GM23248 (cell line): ENCODE data around the gene PRIMPOL. TPM values are rescaled to one million over a fixed set of nuclear protein-coding genes. Genes with fewer than 3 reads are reported as not detected.

Source experiments
- DNase-seq: peaks from one replicate; pipeline ENCODE4 v3.0.0-alpha.2; 2015
- H2AFZ ChIP-seq: fragments of 200-600 bp; sonication (generic); 2 replicates; pipeline ENCODE4 v1.6.1; 2016; ENCODE audit warnings: antibody characterized with exemption
- H3F3A ChIP-seq: fragments of 200-600 bp; sonication (generic); 2 replicates; pipeline ENCODE4 v1.6.1; 2016; ENCODE audit warnings: mild to moderate bottlenecking, antibody characterized with exemption, mixed run types; ENCODE audit not compliant: insufficient read depth
- H3K27ac ChIP-seq: fragments of 200-600 bp; sonication (generic); 2 replicates; pipeline ENCODE4 v1.5.1; 2016; ENCODE audit warnings: mild to moderate bottlenecking
- H3K27me3 ChIP-seq: fragments of 200-600 bp; sonication (generic); replicated peaks from 2 replicates; pipeline ENCODE4 v1.6.1; 2016; ENCODE audit warnings: mild to moderate bottlenecking; ENCODE audit not compliant: insufficient read depth
- H3K36me3 ChIP-seq: fragments of 200-600 bp; sonication (generic); 2 replicates; pipeline ENCODE4 v1.6.1; 2016; ENCODE audit warnings: low read depth, mild to moderate bottlenecking
- H3K4me1 ChIP-seq: fragments of 200-600 bp; sonication (generic); 2 replicates; pipeline ENCODE4 v1.6.1; 2016; ENCODE audit warnings: mild to moderate bottlenecking; ENCODE audit not compliant: insufficient read depth
- H3K4me2 ChIP-seq: fragments of 200-600 bp; sonication (generic); one replicate; pipeline ENCODE4 v1.6.1; 2016; ENCODE audit warnings: mild to moderate bottlenecking; ENCODE audit not compliant: unreplicated experiment
- H3K4me3 ChIP-seq: fragments of 200-600 bp; sonication (generic); 2 replicates; pipeline ENCODE4 v1.5.1; 2016; ENCODE audit warnings: mild to moderate bottlenecking
- H3K79me2 ChIP-seq: fragments of 200-600 bp; sonication (generic); 2 replicates; pipeline ENCODE4 v1.6.1; 2016; ENCODE audit warnings: mild to moderate bottlenecking; ENCODE audit not compliant: insufficient read depth
- H3K9ac ChIP-seq: fragments of 200-600 bp; sonication (generic); 2 replicates; pipeline ENCODE4 v1.6.1; 2016; ENCODE audit warnings: mild to moderate bottlenecking
- H3K9me2 ChIP-seq: fragments of 200-600 bp; sonication (generic); 2 replicates; pipeline ENCODE4 v1.6.1; 2016; ENCODE audit warnings: mixed run types, mild to moderate bottlenecking, moderate library complexity; ENCODE audit not compliant: insufficient read depth
- H3K9me3 ChIP-seq: fragments of 200-600 bp; sonication (generic); one replicate; pipeline ENCODE4 v1.6.1; 2017; ENCODE audit warnings: low read depth
- H4K20me1 ChIP-seq: fragments of 200-600 bp; sonication (generic); 2 replicates; pipeline ENCODE4 v1.6.0; 2016; ENCODE audit not compliant: insufficient read depth
- EZH2 ChIP-seq: fragments of 200-600 bp; sonication (generic); IDR thresholded peaks from 2 replicates; pipeline ENCODE4 v1.6.1; 2018; ENCODE audit warnings: antibody characterized with exemption, mild to moderate bottlenecking; ENCODE audit not compliant: insufficient read depth, poor library complexity, severe bottlenecking
- EZH2phosphoT487 ChIP-seq: fragments of 200-600 bp; sonication (generic); IDR thresholded peaks from 2 replicates; pipeline ENCODE4 v1.6.1; 2018; ENCODE audit warnings: antibody characterized with exemption, moderate library complexity, mild to moderate bottlenecking, low read depth; ENCODE audit not compliant: insufficient read depth
- WGBS, 2 experiments: methylation state at CpG; one replicate each; pipeline ENCODE4 v1.1.6; 2015 to 2017; ENCODE audit warnings: low lambda C conversion rate in 2 of 2, low coverage in 1 of 2; ENCODE audit errors: missing lambda C conversion rate in 2 of 2; 5-methylcytosine and 5-hydroxymethylcytosine counted together
- in situ Hi-C: fragments of 300-500 bp; cut with MboI; formaldehyde crosslinking; loops from 2 replicates; pipeline ENCODE4 v1.15.0; 2020
- polyA plus RNA-seq: library from polyadenylated mRNA; unstranded; fragments of >200 nt; fragmentation: Nextera tagmentation; extraction: Ambion mirVana; gene quantifications from 2 replicates; pipeline ENCODE4 v1.2.1, GENCODE V29; 2016
- total RNA-seq: library from RNA; depleted of rRNA; stranded (reverse); fragments of >200 nt; shearing (Covaris generic); gene quantifications from 2 replicates; pipeline ENCODE4 v1.2.3, GENCODE V29; 2014; rRNA removed

Gene PRIMPOL
- total and polyA plus RNA-seq, 2 experiments from 2014 or later: 15.0 to 16.0 TPM

GRCh38 chr4:184743650-184744049 is 94.1 kb downstream of the PRIMPOL start:
- H3K4me2 ChIP-seq: no peak overlapping the region
- H3K9ac ChIP-seq: no peak overlapping the region
- H3K9me2 ChIP-seq: no peaks in the 10 kb centered on the region
- in situ Hi-C loops: loop anchor here (10.0 kb wide), 1 partner anchor 261 kb away; no protein-coding TSS in a partner anchor
- no peaks in the 10 kb centered on the region for H4K20me1 ChIP-seq
- H3K36me3 ChIP-seq: no peaks in the 10 kb centered on the region
- DNase-seq: no peak
- H3K4me3 ChIP-seq: no peak overlapping the region
- no peak overlapping the region for H3K27ac ChIP-seq
- H2AFZ ChIP-seq: no peak overlapping the region
- H3F3A ChIP-seq: peaks cover 15% of the 10 kb centered on the region
- 90 to 94% methylated on average over 4 of the region's 4 CpGs for WGBS, 2 experiments
- H3K79me2 ChIP-seq: no peaks in the 10 kb centered on the region
- no peaks in the 10 kb centered on the region for H3K27me3 ChIP-seq
- no peaks in the 10 kb centered on the region for H3K9me3 ChIP-seq
- TF ChIP-seq EZH2: no peak
- no peak for TF ChIP-seq EZH2phosphoT487
- H3K4me1 ChIP-seq: peaks cover 13% of the 10 kb centered on the region

- Histone ChIP-seq H4K20me1 (no peaks in the 10 kb centered on the region), H3K4me1 (peaks cover 13% of the 10 kb centered on the region), H3K9me2 (no peaks in the 10 kb centered on the region), H3K9ac (no peak overlapping the region), H3K36me3 (no peaks in the 10 kb centered on the region), H3K79me2 (no peaks in the 10 kb centered on the region), H3K4me3 (no peak overlapping the region), H3F3A (peaks cover 15% of the 10 kb centered on the region), H3K9me3 (no peaks in the 10 kb centered on the region), H2AFZ (no peak overlapping the region), H3K4me2 (no peak overlapping the region), H3K27ac (no peak overlapping the region), H3K27me3 (no peaks in the 10 kb centered on the region)
- no peak for TF ChIP-seq EZH2
- TF ChIP-seq EZH2phosphoT487: no peak
- WGBS, 2 experiments: 83% methylated on average over 10 of the region's 10 CpGs
- DNase-seq: no peak
- in situ Hi-C loops: loop anchor here (10.0 kb wide), 1 partner anchor 261 kb away; no protein-coding TSS in a partner anchor
Measured at GRCh38 chr4:184744236-184744635, 94.7 kb downstream of the PRIMPOL start.

Other genes with a start within 250 kb of the PRIMPOL start
- 14.2 and 15.4 TPM in 2 replicates for gene IRF2, start 175.2 kb upstream of the PRIMPOL start, total RNA-seq
- gene IRF2, start 175.2 kb upstream of the PRIMPOL start, polyA plus RNA-seq: 12.7 and 12.8 TPM in 2 replicates
- gene CASP3, start 291 bp upstream of the PRIMPOL start, total RNA-seq: 45.8 and 50.7 TPM in 2 replicates
- gene CASP3, start 291 bp upstream of the PRIMPOL start, polyA plus RNA-seq: 53.2 and 53.4 TPM in 2 replicates
- 8.5 and 13.4 TPM in 2 replicates for gene CENPU, start 84.4 kb downstream of the PRIMPOL start, total RNA-seq
- 13.5 and 15.7 TPM in 2 replicates for gene CENPU, start 84.4 kb downstream of the PRIMPOL start, polyA plus RNA-seq
- 16.8 and 22.6 TPM in 2 replicates for gene ACSL1, start 176.2 kb downstream of the PRIMPOL start, total RNA-seq
- gene ACSL1, start 176.2 kb downstream of the PRIMPOL start, polyA plus RNA-seq: 15.4 and 17.3 TPM in 2 replicates